K562 (cell line): ENCODE data around the gene LIX1L. TPM values are rescaled to one million over a fixed set of nuclear protein-coding genes. Genes with fewer than 3 reads are reported as not detected.

Experiments
- ATAC-seq: fragments of 200-7000 bp; cut with Tn5 transposase; 3 replicates; pipeline ENCODE4 v1.9.1; 2020; ENCODE audit warnings: moderate library complexity
- BruUV-seq: library from RNA; stranded (reverse); fragments of 400-500 nt; replicated peaks from 2 replicates; lab custom pipeline; 2021; lab: Mats Ljungman, UMichigan
- CTCF ChIA-PET: fragments of 300-600 bp; formaldehyde crosslinking; extraction: SDS; loops from one replicate; lab custom pipeline; 2021; ENCODE audit warnings: low intra/inter-chr PET ratio; lab: Yijun Ruan, JAX
- POLR2A ChIA-PET: fragments of 300-600, 350-650 bp; sonication (Branson Sonifier 250); formaldehyde crosslinking; extraction: SDS; loops from one replicate; lab custom pipeline; 2021; ENCODE audit warnings: antibody characterized with exemption, inconsistent platforms; lab: Yijun Ruan, JAX
- DNase-seq, 4 experiments: peaks; one replicate each; pipeline versions ENCODE4 v3.0.0 to v3.0.0-alpha.2; 2011 to 2018; ENCODE audit warnings: low spot score in 3 of 4, mixed read lengths in 3 of 4; ENCODE audit errors: extremely low read depth in 1 of 4
- FAIRE-seq: peaks from 2 replicates; lab custom pipeline; 2011; peaks lifted over from hg19 to GRCh38; lab: Jason Lieb, UNC
- H2AFZ ChIP-seq: 2 replicates; pipeline ENCODE4 v1.6.0; 2011; ENCODE audit warnings: low read depth, low read length, control low read depth, inconsistent platforms
- H3K27ac ChIP-seq: fragments of 200-600 bp; 3 replicates; pipeline ENCODE4 v1.8.0; 2011; ENCODE audit warnings: low read depth, mild to moderate bottlenecking, control low read depth, inconsistent platforms, low read length, moderate library complexity, mixed read lengths; ENCODE audit errors: extremely low read depth
- H3K27me3 ChIP-seq, 2 experiments: fragments of 300-600 bp in 1 of 2; 2 replicates in 1 of 2; 3 replicates in 1 of 2; pipeline versions ENCODE4 v1.6.0 to v1.8.0; 2011; ENCODE audit warnings: inconsistent platforms in 2 of 2, low read length in 2 of 2, mild to moderate bottlenecking in 1 of 2, mixed read lengths in 1 of 2, moderate library complexity in 1 of 2; ENCODE audit not compliant: control insufficient read depth in 2 of 2, insufficient read depth in 2 of 2
- H3K36me3 ChIP-seq: fragments of 300-600 bp; 3 replicates; pipeline ENCODE4 v1.8.0; 2011; ENCODE audit warnings: mild to moderate bottlenecking, low read length, inconsistent platforms; ENCODE audit not compliant: control insufficient read depth, insufficient read depth
- H3K4me1 ChIP-seq, 2 experiments: fragments of 200-600 bp in 1 of 2; replicated peaks in 1 of 2; 2 replicates in 1 of 2; 3 replicates in 1 of 2; pipeline versions ENCODE4 v1.5.1 to v1.8.0; 2011; ENCODE audit warnings: inconsistent platforms in 2 of 2, low read length in 2 of 2, mild to moderate bottlenecking in 1 of 2, mixed read lengths in 1 of 2, moderate library complexity in 1 of 2; ENCODE audit not compliant: control insufficient read depth in 2 of 2, insufficient read depth in 2 of 2
- H3K4me2 ChIP-seq: 2 replicates; pipeline ENCODE4 v1.6.1; 2011; ENCODE audit warnings: low read length, control low read depth, inconsistent platforms, mixed read lengths; ENCODE audit not compliant: insufficient read depth
- H3K4me3 ChIP-seq: fragments of 200-600 bp; sonication (generic), shearing (Covaris generic); 2 replicates; pipeline ENCODE4 v1.5.1; 2016; ENCODE audit warnings: control low read depth, inconsistent platforms
- H3K79me2 ChIP-seq: fragments of 200-600 bp; 3 replicates; pipeline ENCODE4 v1.8.0; 2011; ENCODE audit warnings: low read length, inconsistent platforms; ENCODE audit not compliant: control insufficient read depth, insufficient read depth
- H3K9ac ChIP-seq, 2 experiments: 2 replicates each; pipeline versions ENCODE4 v1.6.0 to v1.6.1; 2011; ENCODE audit warnings: low read depth in 2 of 2, low read length in 2 of 2, control low read depth in 1 of 2, inconsistent platforms in 1 of 2, mild to moderate bottlenecking in 1 of 2, mixed read lengths in 1 of 2; ENCODE audit not compliant: insufficient read depth in 1 of 2
- H3K9me1 ChIP-seq: one replicate; pipeline ENCODE4 v1.6.0; 2011; ENCODE audit warnings: inconsistent platforms, mild to moderate bottlenecking, low read length, moderate library complexity; ENCODE audit not compliant: control insufficient read depth, insufficient read depth
- H3K9me3 ChIP-seq: replicated peaks from 2 replicates; pipeline ENCODE4 v1.5.1; 2011; ENCODE audit warnings: low read depth, low read length, inconsistent platforms; ENCODE audit not compliant: control insufficient read depth, insufficient read depth
- H4K20me1 ChIP-seq: replicated peaks from 2 replicates; pipeline ENCODE4 v1.6.1; 2011; ENCODE audit warnings: low read length, inconsistent platforms, mixed read lengths; ENCODE audit not compliant: control insufficient read depth, insufficient read depth
- BHLHE40 ChIP-seq: IDR thresholded peaks from 2 replicates; pipeline ENCODE4 v1.6.1; 2011; ENCODE audit warnings: low read length, improper control_type of control experiment
- HDAC1 ChIP-seq, 2 experiments: fragments of 450-650 bp; IDR thresholded peaks; 2 replicates each; pipeline ENCODE4 v1.6.1; 2016 to 2017; ENCODE audit warnings: inconsistent platforms in 1 of 2, mild to moderate bottlenecking in 1 of 2, moderate library complexity in 1 of 2
- NBN ChIP-seq: fragments of 450-650 bp; IDR thresholded peaks from 2 replicates; pipeline ENCODE4 v1.6.1; 2016; ENCODE audit warnings: low read depth, mild to moderate bottlenecking
- NCOA2 ChIP-seq, 2 experiments: fragments of 450-650 bp; IDR thresholded peaks; 2 replicates each; pipeline ENCODE4 v1.6.1; 2018; ENCODE audit warnings: mild to moderate bottlenecking in 2 of 2, moderate library complexity in 1 of 2; ENCODE audit not compliant: partially characterized antibody in 2 of 2
- SMARCA4 ChIP-seq: fragments of 450-650 bp; IDR thresholded peaks from 2 replicates; pipeline ENCODE4 v1.6.1; 2016
- ZNF695 ChIP-seq: fragments of 450-650 bp; formaldehyde crosslinking; IDR thresholded peaks from 2 replicates; pipeline ENCODE4 v1.4.0; 2020; ENCODE audit warnings: mild to moderate bottlenecking, moderate library complexity
- ZNF785 ChIP-seq: fragments of 250-450 bp; sonication (Bioruptor Pico); IDR thresholded peaks from 2 replicates; pipeline ENCODE4 v1.4.0; 2020; ENCODE audit warnings: mild to moderate bottlenecking
- ZSCAN29 ChIP-seq: fragments of 450-650 bp; IDR thresholded peaks from 2 replicates; pipeline ENCODE4 v1.6.1; 2017
- WGBS: fragments of 100-300 bp; shearing (Covaris generic); methylation state at CpG from one replicate; pipeline ENCODE4 v1.1.6; 2016; ENCODE audit warnings: low coverage, mixed read lengths; ENCODE audit not compliant: insufficient coverage; ENCODE audit errors: missing lambda C conversion rate; 5-methylcytosine and 5-hydroxymethylcytosine counted together
- in situ Hi-C: fragments of 300-500 bp; cut with MboI; formaldehyde crosslinking; loops from 4 replicates; pipeline ENCODE4 v1.15.0; 2018; ENCODE audit warnings: inconsistent platforms, mixed read lengths
- intact Hi-C: fragments of 100-400 bp; cut with micrococcal nuclease; formaldehyde crosslinking; loops from 2 replicates; pipeline ENCODE4 v1.14.2; 2022
- polyA plus RNA-seq, 8 experiments: library from polyadenylated mRNA; depleted of rRNA in 4 of 8; stranded (reverse) in 5 of 8; unstranded in 3 of 8; fragments of >200 nt; fragmentation: Nextera tagmentation in 2 of 8; fragmentation: Illumina TruSeq in 1 of 8; extraction: Ambion mirVana in 2 of 8; extraction: Trizol in 1 of 8; gene quantifications; 2 replicates each; pipeline versions ENCODE4 v1.2.1 to v1.2.3, GENCODE V29; 2011 to 2014; ENCODE audit warnings: inconsistent platforms in 1 of 8, missing spikeins in 1 of 8
- total RNA-seq, 7 experiments: library from RNA; depleted of rRNA in 6 of 7; stranded (reverse); fragments of >200 nt in 6 of 7; fragmentation: Illumina TruSeq in 2 of 7; extraction: Trizol in 2 of 7; gene quantifications; 2 replicates each; pipeline versions ENCODE4 v1.2.1 to v1.2.3, GENCODE V29; 2011 to 2021; ENCODE audit warnings: low replicate concordance in 1 of 7
- TF ChIP-seq, protein P1 (sequence below): fragments of 450-650 bp; IDR thresholded peaks from 2 replicates; pipeline ENCODE4 v1.6.1; 2016; ENCODE audit warnings: low read depth, mild to moderate bottlenecking, moderate library complexity
- TF ChIP-seq, protein P2 (sequence below): fragments of 450-650 bp; IDR thresholded peaks from 2 replicates; pipeline ENCODE4 v1.6.1; 2016; ENCODE audit warnings: mild to moderate bottlenecking, moderate library complexity

Gene LIX1L
- total and polyA plus RNA-seq, 9 of the 15 experiments (the other 6 are each of a cell fraction or from before 2014, with no cell fraction given), result 4.6 to 26.5 (median 12.5) TPM

DNA sequence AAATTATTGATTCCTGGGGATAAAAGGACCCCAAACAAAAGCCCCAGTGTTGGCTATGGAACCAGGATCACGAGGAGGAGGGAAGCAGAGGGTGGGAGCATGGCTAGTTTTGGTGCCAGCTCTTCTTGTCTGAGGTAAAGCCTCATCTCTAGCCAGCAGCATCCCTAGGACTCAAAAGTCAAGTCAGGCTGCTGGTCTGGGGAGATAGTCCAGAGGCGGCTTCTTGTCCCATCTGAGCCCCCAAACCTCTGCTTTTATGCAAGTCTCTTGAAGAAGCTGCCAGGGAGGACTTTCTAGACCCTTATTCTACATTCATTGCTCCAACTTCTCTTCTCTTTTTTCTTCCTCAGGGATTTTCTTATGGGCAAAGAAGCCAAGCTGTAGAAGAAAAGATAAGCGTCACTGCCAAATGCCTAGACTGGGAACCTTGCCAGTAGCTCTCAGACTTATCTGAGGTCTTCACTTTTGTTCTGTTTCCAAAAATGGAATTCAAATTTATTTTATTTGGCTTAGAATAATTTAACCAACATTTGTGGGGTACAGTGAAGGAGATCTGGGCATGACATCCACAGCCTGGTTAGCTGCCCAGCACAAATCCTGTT is 65.2 kb downstream of the LIX1L start:
- H3K27me3 ChIP-seq, result no peaks in the 10 kb centered on the region
- in situ Hi-C loops (no loop called here), intact Hi-C loops (loop anchor here (1.0 to 2.0 kb wide), 4 partner anchors 18 to 114 kb away; partner anchors contain the start of genes ITGA10 and NUDT17)
- H3K9ac ChIP-seq, result peak overlapping the region; percentile 45 to 85; a peak in 2 of 4 replicates
- no peaks in the 10 kb centered on the region for H3K79me2 ChIP-seq
- FAIRE-seq (peak; percentile 86), DNase-seq (peak in 2 of 4 experiments; percentile 46 to 74), ATAC-seq (peak; percentile 55)
- no peaks in the 10 kb centered on the region for H3K36me3 ChIP-seq
- H3K4me2 ChIP-seq, result peak overlapping the region; percentile 72
- peak overlapping the region; percentile 93 for H2AFZ ChIP-seq
- peak overlapping the region; percentile 4; the same call in 1 of the 2 replicates for H3K4me3 ChIP-seq
- H3K9me3 ChIP-seq, result no peaks in the 10 kb centered on the region
- ChIA-PET CTCF (interaction anchor here (1.3 to 2.6 kb wide), 3 partner anchors 18 to 121 kb away, joined by 3 to 32 read pairs (median 7); no protein-coding TSS in a partner anchor), POLR2A (interaction anchor here (0.5 to 2.0 kb wide), 15 partner anchors 10 to 159 kb away, joined by 3 to 11 read pairs (median 4); partner anchors contain the start of genes ANKRD34A, PIAS3, POLR3GL and RBM8A)
- H3K27ac ChIP-seq, result peak overlapping the region; percentile 40; the same call in 2 of the 3 replicates
- no peaks in the 10 kb centered on the region for H4K20me1 ChIP-seq
- WGBS, result 0% methylated on average over 3 of the region's 3 CpGs
- H3K4me1 ChIP-seq, result peaks cover 15 to 28% of the 10 kb centered on the region in 2 experiments
- no peaks in the 10 kb centered on the region for H3K9me1 ChIP-seq
- BruUV-seq, result no TSS peak
- TF ChIP-seq NBN (no peak), HDAC1 (IDR thresholded peaks at IDR 0.05) (0 out of 4 replicates have a peak, but pooled peaks of 1 of the 2 experiments have one; percentile 3), ZNF695 (CRISPR knock-in tag) (no peak), BHLHE40 (no peak), NCOA2 (IDR thresholded peaks at IDR 0.05; ENCODE audit: partially characterized antibody in 2 of 2) (no peak), ZSCAN29 (no peak), SMARCA4 (peak; percentile 48; the same call in 1 of the 2 replicates), ZNF785 (no peak)
- TF ChIP-seq, protein P1, sequence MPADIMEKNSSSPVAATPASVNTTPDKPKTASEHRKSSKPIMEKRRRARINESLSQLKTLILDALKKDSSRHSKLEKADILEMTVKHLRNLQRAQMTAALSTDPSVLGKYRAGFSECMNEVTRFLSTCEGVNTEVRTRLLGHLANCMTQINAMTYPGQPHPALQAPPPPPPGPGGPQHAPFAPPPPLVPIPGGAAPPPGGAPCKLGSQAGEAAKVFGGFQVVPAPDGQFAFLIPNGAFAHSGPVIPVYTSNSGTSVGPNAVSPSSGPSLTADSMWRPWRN, result no peak
- TF ChIP-seq, protein P2, sequence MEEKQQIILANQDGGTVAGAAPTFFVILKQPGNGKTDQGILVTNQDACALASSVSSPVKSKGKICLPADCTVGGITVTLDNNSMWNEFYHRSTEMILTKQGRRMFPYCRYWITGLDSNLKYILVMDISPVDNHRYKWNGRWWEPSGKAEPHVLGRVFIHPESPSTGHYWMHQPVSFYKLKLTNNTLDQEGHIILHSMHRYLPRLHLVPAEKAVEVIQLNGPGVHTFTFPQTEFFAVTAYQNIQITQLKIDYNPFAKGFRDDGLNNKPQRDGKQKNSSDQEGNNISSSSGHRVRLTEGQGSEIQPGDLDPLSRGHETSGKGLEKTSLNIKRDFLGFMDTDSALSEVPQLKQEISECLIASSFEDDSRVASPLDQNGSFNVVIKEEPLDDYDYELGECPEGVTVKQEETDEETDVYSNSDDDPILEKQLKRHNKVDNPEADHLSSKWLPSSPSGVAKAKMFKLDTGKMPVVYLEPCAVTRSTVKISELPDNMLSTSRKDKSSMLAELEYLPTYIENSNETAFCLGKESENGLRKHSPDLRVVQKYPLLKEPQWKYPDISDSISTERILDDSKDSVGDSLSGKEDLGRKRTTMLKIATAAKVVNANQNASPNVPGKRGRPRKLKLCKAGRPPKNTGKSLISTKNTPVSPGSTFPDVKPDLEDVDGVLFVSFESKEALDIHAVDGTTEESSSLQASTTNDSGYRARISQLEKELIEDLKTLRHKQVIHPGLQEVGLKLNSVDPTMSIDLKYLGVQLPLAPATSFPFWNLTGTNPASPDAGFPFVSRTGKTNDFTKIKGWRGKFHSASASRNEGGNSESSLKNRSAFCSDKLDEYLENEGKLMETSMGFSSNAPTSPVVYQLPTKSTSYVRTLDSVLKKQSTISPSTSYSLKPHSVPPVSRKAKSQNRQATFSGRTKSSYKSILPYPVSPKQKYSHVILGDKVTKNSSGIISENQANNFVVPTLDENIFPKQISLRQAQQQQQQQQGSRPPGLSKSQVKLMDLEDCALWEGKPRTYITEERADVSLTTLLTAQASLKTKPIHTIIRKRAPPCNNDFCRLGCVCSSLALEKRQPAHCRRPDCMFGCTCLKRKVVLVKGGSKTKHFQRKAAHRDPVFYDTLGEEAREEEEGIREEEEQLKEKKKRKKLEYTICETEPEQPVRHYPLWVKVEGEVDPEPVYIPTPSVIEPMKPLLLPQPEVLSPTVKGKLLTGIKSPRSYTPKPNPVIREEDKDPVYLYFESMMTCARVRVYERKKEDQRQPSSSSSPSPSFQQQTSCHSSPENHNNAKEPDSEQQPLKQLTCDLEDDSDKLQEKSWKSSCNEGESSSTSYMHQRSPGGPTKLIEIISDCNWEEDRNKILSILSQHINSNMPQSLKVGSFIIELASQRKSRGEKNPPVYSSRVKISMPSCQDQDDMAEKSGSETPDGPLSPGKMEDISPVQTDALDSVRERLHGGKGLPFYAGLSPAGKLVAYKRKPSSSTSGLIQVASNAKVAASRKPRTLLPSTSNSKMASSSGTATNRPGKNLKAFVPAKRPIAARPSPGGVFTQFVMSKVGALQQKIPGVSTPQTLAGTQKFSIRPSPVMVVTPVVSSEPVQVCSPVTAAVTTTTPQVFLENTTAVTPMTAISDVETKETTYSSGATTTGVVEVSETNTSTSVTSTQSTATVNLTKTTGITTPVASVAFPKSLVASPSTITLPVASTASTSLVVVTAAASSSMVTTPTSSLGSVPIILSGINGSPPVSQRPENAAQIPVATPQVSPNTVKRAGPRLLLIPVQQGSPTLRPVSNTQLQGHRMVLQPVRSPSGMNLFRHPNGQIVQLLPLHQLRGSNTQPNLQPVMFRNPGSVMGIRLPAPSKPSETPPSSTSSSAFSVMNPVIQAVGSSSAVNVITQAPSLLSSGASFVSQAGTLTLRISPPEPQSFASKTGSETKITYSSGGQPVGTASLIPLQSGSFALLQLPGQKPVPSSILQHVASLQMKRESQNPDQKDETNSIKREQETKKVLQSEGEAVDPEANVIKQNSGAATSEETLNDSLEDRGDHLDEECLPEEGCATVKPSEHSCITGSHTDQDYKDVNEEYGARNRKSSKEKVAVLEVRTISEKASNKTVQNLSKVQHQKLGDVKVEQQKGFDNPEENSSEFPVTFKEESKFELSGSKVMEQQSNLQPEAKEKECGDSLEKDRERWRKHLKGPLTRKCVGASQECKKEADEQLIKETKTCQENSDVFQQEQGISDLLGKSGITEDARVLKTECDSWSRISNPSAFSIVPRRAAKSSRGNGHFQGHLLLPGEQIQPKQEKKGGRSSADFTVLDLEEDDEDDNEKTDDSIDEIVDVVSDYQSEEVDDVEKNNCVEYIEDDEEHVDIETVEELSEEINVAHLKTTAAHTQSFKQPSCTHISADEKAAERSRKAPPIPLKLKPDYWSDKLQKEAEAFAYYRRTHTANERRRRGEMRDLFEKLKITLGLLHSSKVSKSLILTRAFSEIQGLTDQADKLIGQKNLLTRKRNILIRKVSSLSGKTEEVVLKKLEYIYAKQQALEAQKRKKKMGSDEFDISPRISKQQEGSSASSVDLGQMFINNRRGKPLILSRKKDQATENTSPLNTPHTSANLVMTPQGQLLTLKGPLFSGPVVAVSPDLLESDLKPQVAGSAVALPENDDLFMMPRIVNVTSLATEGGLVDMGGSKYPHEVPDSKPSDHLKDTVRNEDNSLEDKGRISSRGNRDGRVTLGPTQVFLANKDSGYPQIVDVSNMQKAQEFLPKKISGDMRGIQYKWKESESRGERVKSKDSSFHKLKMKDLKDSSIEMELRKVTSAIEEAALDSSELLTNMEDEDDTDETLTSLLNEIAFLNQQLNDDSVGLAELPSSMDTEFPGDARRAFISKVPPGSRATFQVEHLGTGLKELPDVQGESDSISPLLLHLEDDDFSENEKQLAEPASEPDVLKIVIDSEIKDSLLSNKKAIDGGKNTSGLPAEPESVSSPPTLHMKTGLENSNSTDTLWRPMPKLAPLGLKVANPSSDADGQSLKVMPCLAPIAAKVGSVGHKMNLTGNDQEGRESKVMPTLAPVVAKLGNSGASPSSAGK, result no peak
